Muscle of leg (tissue), 11 donors: ENCODE data around the gene ALOX5. TPM values are rescaled to one million over a fixed set of nuclear protein-coding genes. Genes with fewer than 3 reads are reported as not detected.

ENCODE experiments used
- DNase-seq: peaks from one replicate; pipeline ENCODE4 v3.0.0; 2013
- H3K27ac ChIP-seq: one replicate; pipeline ENCODE4 v1.5.1; 2013; ENCODE audit warnings: mild to moderate bottlenecking, low read length, control low read depth
- H3K27me3 ChIP-seq: one replicate; pipeline ENCODE4 v1.6.1; 2013; ENCODE audit warnings: low read length; ENCODE audit not compliant: control insufficient read depth, insufficient read depth
- H3K36me3 ChIP-seq: one replicate; pipeline ENCODE4 v1.6.1; 2013; ENCODE audit warnings: low read length; ENCODE audit not compliant: control insufficient read depth, insufficient read depth
- H3K4me1 ChIP-seq: one replicate; pipeline ENCODE4 v1.6.1; 2013; ENCODE audit warnings: low read length; ENCODE audit not compliant: control insufficient read depth, insufficient read depth
- H3K4me3 ChIP-seq: one replicate; pipeline ENCODE4 v1.5.1; 2013; ENCODE audit warnings: low read length, control low read depth
- H3K9me3 ChIP-seq: replicated peaks from 2 replicates; pipeline ENCODE4 v1.6.1; 2013; ENCODE audit warnings: low read depth, low read length; ENCODE audit not compliant: control insufficient read depth
- WGBS: methylation state at CpG from one replicate; pipeline ENCODE4 v1.1.5; 2013; ENCODE audit warnings: missing lambda C conversion rate; ENCODE audit not compliant: insufficient coverage; 5-methylcytosine and 5-hydroxymethylcytosine counted together
- polyA plus RNA-seq, 8 donors: library from polyadenylated mRNA; unstranded; fragments of 120-200 nt; gene quantifications; one replicate each; pipeline versions ENCODE4 v1.2.1 to v1.2.3, GENCODE V29; 2013; ENCODE audit warnings: inconsistent platforms in 1 of 8, low replicate concordance in 1 of 8; ENCODE audit not compliant: insufficient read length in 8 of 8, insufficient read depth in 1 of 8
- total RNA-seq: library from RNA; stranded (reverse); fragments of 120-200 nt; gene quantifications from one replicate; pipeline ENCODE4 v1.2.4, GENCODE V29; 2013

The ALOX5 gene
- total and polyA plus RNA-seq, 9 donors, result 0.58 to 1.9 (median 1.2) TPM

- Histone ChIP-seq H3K27me3 (peaks cover 3% of the 10 kb centered on the region), H3K27ac (no peak overlapping the region), H3K9me3 (no peaks in the 10 kb centered on the region), H3K36me3 (no peaks in the 10 kb centered on the region), H3K4me1 (peaks cover 25% of the 10 kb centered on the region), H3K4me3 (no peak overlapping the region)
- WGBS, result 87% methylated on average over 4 of the region's 6 CpGs
- DNase-seq, result no peak
These were observed 68.2 kb downstream of the ALOX5 start for GRCh38 chr10:45442251-45442650.

- H3K27ac ChIP-seq, result no peak overlapping the region
- no peak for DNase-seq
- H3K36me3 ChIP-seq, result no peaks in the 10 kb centered on the region
These were observed 68.6 kb downstream of the ALOX5 start for GRCh38 chr10:45442662-45443061.

GRCh38 chr10:45443101-45444009, 69.3 kb downstream of the ALOX5 start:
- Histone ChIP-seq H3K27ac (no peak overlapping the region), H3K4me1 (peaks cover 31% of the 10 kb centered on the region), H3K4me3 (no peak overlapping the region), H3K36me3 (no peaks in the 10 kb centered on the region), H3K9me3 (no peaks in the 10 kb centered on the region), H3K27me3 (peaks cover under 1% of the 10 kb centered on the region)
- no peak for DNase-seq
- WGBS, result 93% methylated on average over 68 of the region's 76 CpGs

More at GRCh38 chr10:45442662-45443061, 68.6 kb downstream of the ALOX5 start:
- H3K9me3 ChIP-seq, result no peaks in the 10 kb centered on the region
- peaks cover 28% of the 10 kb centered on the region for H3K4me1 ChIP-seq
- H3K27me3 ChIP-seq, result peaks cover 3% of the 10 kb centered on the region
- H3K4me3 ChIP-seq, result no peak overlapping the region
- WGBS, result 60% methylated on average over 10 of the region's 12 CpGs

- H3K36me3 ChIP-seq, result no peaks in the 10 kb centered on the region
- no peaks in the 10 kb centered on the region for H3K27me3 ChIP-seq
- no peaks in the 10 kb centered on the region for H3K9me3 ChIP-seq
- 89% methylated on average over 24 of the region's 24 CpGs for WGBS
- no peak for DNase-seq
- H3K4me1 ChIP-seq, result peaks cover 31% of the 10 kb centered on the region
- no peak overlapping the region for H3K27ac ChIP-seq
- H3K4me3 ChIP-seq, result no peak overlapping the region
These were observed 70.0 kb downstream of the ALOX5 start for GRCh38 chr10:45444022-45444421.

- WGBS, result 80% methylated on average over 11 of the region's 19 CpGs
- peak; percentile 65 for DNase-seq
- no peak overlapping the region for H3K4me3 ChIP-seq
- no peak overlapping the region for H3K27ac ChIP-seq
- H3K4me1 ChIP-seq, result peaks cover 29% of the 10 kb centered on the region
- H3K27me3 ChIP-seq, result no peaks in the 10 kb centered on the region
- no peaks in the 10 kb centered on the region for H3K36me3 ChIP-seq
- H3K9me3 ChIP-seq, result no peaks in the 10 kb centered on the region
These were observed 71.2 kb downstream of the ALOX5 start for GRCh38 chr10:45444976-45445898.

GRCh38 chr10:45446858-45447257, 72.8 kb downstream of the ALOX5 start:
- 100% methylated on average over 1 of the region's 7 CpGs for WGBS
- Histone ChIP-seq H3K27ac (no peak overlapping the region), H3K27me3 (no peaks in the 10 kb centered on the region), H3K4me3 (no peak overlapping the region), H3K36me3 (no peaks in the 10 kb centered on the region), H3K4me1 (peaks cover 29% of the 10 kb centered on the region), H3K9me3 (no peaks in the 10 kb centered on the region)
- no peak for DNase-seq

- H3K27me3 ChIP-seq, result no peaks in the 10 kb centered on the region
- H3K36me3 ChIP-seq, result no peaks in the 10 kb centered on the region
- H3K9me3 ChIP-seq, result no peaks in the 10 kb centered on the region
- peaks cover 29% of the 10 kb centered on the region for H3K4me1 ChIP-seq
- no peak overlapping the region for H3K27ac ChIP-seq
- 83% methylated on average over 2 of the region's 2 CpGs for WGBS
- DNase-seq, result peak; percentile 66
- no peak overlapping the region for H3K4me3 ChIP-seq
These were observed 73.4 kb downstream of the ALOX5 start for GRCh38 chr10:45447416-45447815.

- Histone ChIP-seq H3K27me3 (no peaks in the 10 kb centered on the region), H3K4me1 (peaks cover 34% of the 10 kb centered on the region), H3K9me3 (no peaks in the 10 kb centered on the region), H3K36me3 (peaks cover 6% of the 10 kb centered on the region), H3K27ac (no peak overlapping the region), H3K4me3 (no peak overlapping the region)
- no peak for DNase-seq
- WGBS, result no CpG with 5 or more reads among the region's 3 CpGs
These were observed 76.8 kb downstream of the ALOX5 start for GRCh38 chr10:45450866-45451265.

- Histone ChIP-seq H3K27me3 (no peaks in the 10 kb centered on the region), H3K36me3 (peaks cover 11% of the 10 kb centered on the region), H3K4me3 (no peak overlapping the region), H3K9me3 (no peaks in the 10 kb centered on the region), H3K4me1 (peaks cover 29% of the 10 kb centered on the region), H3K27ac (no peak overlapping the region)
- DNase-seq, result no peak
- 95% methylated on average over 3 of the region's 3 CpGs for WGBS
These were observed 77.4 kb downstream of the ALOX5 start for GRCh38 chr10:45451407-45451806.

GRCh38 chr10:45452268-45452667, 78.3 kb downstream of the ALOX5 start:
- no peaks in the 10 kb centered on the region for H3K9me3 ChIP-seq
- H3K4me3 ChIP-seq, result no peak overlapping the region
- no peak overlapping the region for H3K27ac ChIP-seq
- H3K27me3 ChIP-seq, result no peaks in the 10 kb centered on the region
- peaks cover 11% of the 10 kb centered on the region for H3K36me3 ChIP-seq
- peaks cover 23% of the 10 kb centered on the region for H3K4me1 ChIP-seq
- no peak for DNase-seq
